ENCODE data around the gene HS3ST3A1. TPM values are rescaled to one million over a fixed set of nuclear protein-coding genes. Genes with fewer than 3 reads are reported as not detected.

HS3ST3A1 gene
- total and polyA plus RNA-seq, 4 donors: 0.40 to 6.5 (median 2.5) TPM

DNA sequence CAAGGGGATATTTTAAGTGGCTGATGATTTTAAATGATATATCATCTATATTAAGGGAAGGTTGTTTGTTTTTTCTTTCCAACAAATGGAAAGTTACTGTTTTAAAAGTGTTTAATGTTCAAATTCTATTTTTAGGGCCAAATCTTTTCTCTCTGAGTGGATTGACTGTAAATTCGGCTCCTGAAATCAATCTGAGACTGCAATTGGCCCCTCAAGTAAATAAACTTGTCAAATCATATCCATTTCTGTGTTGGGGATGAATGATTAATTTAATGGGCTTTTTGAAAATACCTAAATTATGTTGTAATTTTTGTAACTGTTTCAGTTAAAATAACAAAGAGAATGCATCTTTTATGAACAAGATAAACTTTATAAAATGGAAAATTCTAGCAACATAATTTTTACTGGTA is 2.6 kb downstream of the HS3ST3A1 start:
- H3K36me3 ChIP-seq (ENCODE audit: control insufficient read depth in 4 of 4, insufficient read depth in 3 of 4, low read depth in 1 of 4, low read length in 3 of 4): no peaks in the 10 kb centered on the region
- no peak overlapping the region for H3K9ac ChIP-seq (ENCODE audit: low read depth in 1 of 2, low read length in 2 of 2)
- H3K27me3 ChIP-seq (ENCODE audit: control insufficient read depth in 4 of 4, insufficient read depth in 4 of 4, low read length in 3 of 4): peaks cover 0 to 7% (median under 1%) of the 10 kb centered on the region in 4 donors
- H3K27ac ChIP-seq (ENCODE audit: low read depth in 1 of 2, low read length in 2 of 2): no peak overlapping the region
- DNase-seq (ENCODE audit: low spot score): no peak
- no peak for TF ChIP-seq EGR1 (IDR thresholded peaks at IDR 0.05; ENCODE audit: low read depth in 2 of 2)
- TF ChIP-seq, protein P1, sequence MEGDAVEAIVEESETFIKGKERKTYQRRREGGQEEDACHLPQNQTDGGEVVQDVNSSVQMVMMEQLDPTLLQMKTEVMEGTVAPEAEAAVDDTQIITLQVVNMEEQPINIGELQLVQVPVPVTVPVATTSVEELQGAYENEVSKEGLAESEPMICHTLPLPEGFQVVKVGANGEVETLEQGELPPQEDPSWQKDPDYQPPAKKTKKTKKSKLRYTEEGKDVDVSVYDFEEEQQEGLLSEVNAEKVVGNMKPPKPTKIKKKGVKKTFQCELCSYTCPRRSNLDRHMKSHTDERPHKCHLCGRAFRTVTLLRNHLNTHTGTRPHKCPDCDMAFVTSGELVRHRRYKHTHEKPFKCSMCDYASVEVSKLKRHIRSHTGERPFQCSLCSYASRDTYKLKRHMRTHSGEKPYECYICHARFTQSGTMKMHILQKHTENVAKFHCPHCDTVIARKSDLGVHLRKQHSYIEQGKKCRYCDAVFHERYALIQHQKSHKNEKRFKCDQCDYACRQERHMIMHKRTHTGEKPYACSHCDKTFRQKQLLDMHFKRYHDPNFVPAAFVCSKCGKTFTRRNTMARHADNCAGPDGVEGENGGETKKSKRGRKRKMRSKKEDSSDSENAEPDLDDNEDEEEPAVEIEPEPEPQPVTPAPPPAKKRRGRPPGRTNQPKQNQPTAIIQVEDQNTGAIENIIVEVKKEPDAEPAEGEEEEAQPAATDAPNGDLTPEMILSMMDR (IDR thresholded peaks at IDR 0.05; ENCODE audit: low read depth, low read length, missing input control): no peak
- no peak for TF ChIP-seq JUND (IDR thresholded peaks at IDR 0.05)
- TF ChIP-seq SP1 (IDR thresholded peaks at IDR 0.05): no peak
- no peak for TF ChIP-seq NR2F2 (IDR thresholded peaks at IDR 0.05)
- TF ChIP-seq FOXA2 (IDR thresholded peaks at IDR 0.05): no peak
- no peak for TF ChIP-seq HNF4G (IDR thresholded peaks at IDR 0.05)
- TF ChIP-seq, protein P2, sequence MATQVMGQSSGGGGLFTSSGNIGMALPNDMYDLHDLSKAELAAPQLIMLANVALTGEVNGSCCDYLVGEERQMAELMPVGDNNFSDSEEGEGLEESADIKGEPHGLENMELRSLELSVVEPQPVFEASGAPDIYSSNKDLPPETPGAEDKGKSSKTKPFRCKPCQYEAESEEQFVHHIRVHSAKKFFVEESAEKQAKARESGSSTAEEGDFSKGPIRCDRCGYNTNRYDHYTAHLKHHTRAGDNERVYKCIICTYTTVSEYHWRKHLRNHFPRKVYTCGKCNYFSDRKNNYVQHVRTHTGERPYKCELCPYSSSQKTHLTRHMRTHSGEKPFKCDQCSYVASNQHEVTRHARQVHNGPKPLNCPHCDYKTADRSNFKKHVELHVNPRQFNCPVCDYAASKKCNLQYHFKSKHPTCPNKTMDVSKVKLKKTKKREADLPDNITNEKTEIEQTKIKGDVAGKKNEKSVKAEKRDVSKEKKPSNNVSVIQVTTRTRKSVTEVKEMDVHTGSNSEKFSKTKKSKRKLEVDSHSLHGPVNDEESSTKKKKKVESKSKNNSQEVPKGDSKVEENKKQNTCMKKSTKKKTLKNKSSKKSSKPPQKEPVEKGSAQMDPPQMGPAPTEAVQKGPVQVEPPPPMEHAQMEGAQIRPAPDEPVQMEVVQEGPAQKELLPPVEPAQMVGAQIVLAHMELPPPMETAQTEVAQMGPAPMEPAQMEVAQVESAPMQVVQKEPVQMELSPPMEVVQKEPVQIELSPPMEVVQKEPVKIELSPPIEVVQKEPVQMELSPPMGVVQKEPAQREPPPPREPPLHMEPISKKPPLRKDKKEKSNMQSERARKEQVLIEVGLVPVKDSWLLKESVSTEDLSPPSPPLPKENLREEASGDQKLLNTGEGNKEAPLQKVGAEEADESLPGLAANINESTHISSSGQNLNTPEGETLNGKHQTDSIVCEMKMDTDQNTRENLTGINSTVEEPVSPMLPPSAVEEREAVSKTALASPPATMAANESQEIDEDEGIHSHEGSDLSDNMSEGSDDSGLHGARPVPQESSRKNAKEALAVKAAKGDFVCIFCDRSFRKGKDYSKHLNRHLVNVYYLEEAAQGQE (IDR thresholded peaks at IDR 0.05): no peak
- TF ChIP-seq RXRA (IDR thresholded peaks at IDR 0.05): no peak
- TF ChIP-seq, protein P3, sequence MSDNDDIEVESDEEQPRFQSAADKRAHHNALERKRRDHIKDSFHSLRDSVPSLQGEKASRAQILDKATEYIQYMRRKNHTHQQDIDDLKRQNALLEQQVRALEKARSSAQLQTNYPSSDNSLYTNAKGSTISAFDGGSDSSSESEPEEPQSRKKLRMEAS (IDR thresholded peaks at IDR 0.05): no peak
- no peak for TF ChIP-seq FOXA1 (IDR thresholded peaks at IDR 0.05)
- TF ChIP-seq, protein P4, sequence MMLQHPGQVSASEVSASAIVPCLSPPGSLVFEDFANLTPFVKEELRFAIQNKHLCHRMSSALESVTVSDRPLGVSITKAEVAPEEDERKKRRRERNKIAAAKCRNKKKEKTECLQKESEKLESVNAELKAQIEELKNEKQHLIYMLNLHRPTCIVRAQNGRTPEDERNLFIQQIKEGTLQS (IDR thresholded peaks at IDR 0.05): no peak
- no peak for TF ChIP-seq HNF4A (conservative IDR thresholded peaks at IDR 0.05)
- TF ChIP-seq RAD21 (IDR thresholded peaks at IDR 0.05): no peak
- TF ChIP-seq YY1 (IDR thresholded peaks at IDR 0.05): no peak
- TF ChIP-seq, protein P5, sequence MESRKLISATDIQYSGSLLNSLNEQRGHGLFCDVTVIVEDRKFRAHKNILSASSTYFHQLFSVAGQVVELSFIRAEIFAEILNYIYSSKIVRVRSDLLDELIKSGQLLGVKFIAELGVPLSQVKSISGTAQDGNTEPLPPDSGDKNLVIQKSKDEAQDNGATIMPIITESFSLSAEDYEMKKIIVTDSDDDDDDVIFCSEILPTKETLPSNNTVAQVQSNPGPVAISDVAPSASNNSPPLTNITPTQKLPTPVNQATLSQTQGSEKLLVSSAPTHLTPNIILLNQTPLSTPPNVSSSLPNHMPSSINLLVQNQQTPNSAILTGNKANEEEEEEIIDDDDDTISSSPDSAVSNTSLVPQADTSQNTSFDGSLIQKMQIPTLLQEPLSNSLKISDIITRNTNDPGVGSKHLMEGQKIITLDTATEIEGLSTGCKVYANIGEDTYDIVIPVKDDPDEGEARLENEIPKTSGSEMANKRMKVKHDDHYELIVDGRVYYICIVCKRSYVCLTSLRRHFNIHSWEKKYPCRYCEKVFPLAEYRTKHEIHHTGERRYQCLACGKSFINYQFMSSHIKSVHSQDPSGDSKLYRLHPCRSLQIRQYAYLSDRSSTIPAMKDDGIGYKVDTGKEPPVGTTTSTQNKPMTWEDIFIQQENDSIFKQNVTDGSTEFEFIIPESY (IDR thresholded peaks at IDR 0.05): no peak
- TF ChIP-seq GABPA (IDR thresholded peaks at IDR 0.05 in 1 of 2, conservative IDR thresholded peaks at IDR 0.05 in 1 of 2): no peak
- TF ChIP-seq TAF1 (conservative IDR thresholded peaks at IDR 0.05): no peak
- WGBS: 81% methylated on average over 1 of the region's 1 CpG
- no peaks in the 10 kb centered on the region for H3K9me3 ChIP-seq (ENCODE audit: control insufficient read depth in 4 of 4, low read length in 3 of 4)
- no peak overlapping the region for H3K4me3 ChIP-seq (ENCODE audit: low read depth in 1 of 3, low read length in 3 of 3)
- peaks cover 14 to 19% (median 17%) of the 10 kb centered on the region in 4 donors for H3K4me1 ChIP-seq (ENCODE audit: control insufficient read depth in 4 of 4, insufficient read depth in 4 of 4, low read length in 3 of 4)
